Activated CD4-positive, alpha-beta memory T cell treated with anti-CD3 and anti-CD28 coated beads, Interleukin-2, amount 10 ng/mL, durations not matched to agents 7 days and 5 days (primary cell): ENCODE measurements around the gene C1orf198. TPM values are rescaled to one million over a fixed set of nuclear protein-coding genes. Genes with fewer than 3 reads are reported as not detected.
A peak's percentile ranks its signal among the peaks of the same experiment; 100 is the strongest.

ENCODE experiments used
- CTCF ChIA-PET: fragments of 350-600 bp; sonication (Branson Sonifier 250); formaldehyde crosslinking; loops from one replicate; lab custom pipeline; 2021; ENCODE audit warnings: antibody characterized with exemption, inconsistent platforms; lab: Charles Lee
- POLR2A ChIA-PET: fragments of 350-600 bp; sonication (Branson Sonifier 250); formaldehyde crosslinking; loops from one replicate; lab custom pipeline; 2021; ENCODE audit warnings: antibody characterized with exemption; lab: Charles Lee
- DNase-seq: peaks from one replicate; pipeline ENCODE4 v3.0.0-alpha.2; 2020
- H3K27ac Mint-ChIP-seq: one replicate; pipeline ENCODE4 v1.8.0; 2021; ENCODE audit warnings: mild to moderate bottlenecking, mixed read lengths
- H3K27me3 Mint-ChIP-seq: one replicate; pipeline ENCODE4 v1.8.0; 2021; ENCODE audit warnings: mixed read lengths
- H3K36me3 Mint-ChIP-seq: one replicate; pipeline ENCODE4 v1.8.0; 2021; ENCODE audit warnings: low read depth, mixed read lengths
- H3K4me1 Mint-ChIP-seq: one replicate; pipeline ENCODE4 v1.8.0; 2021; ENCODE audit warnings: mixed read lengths
- H3K4me3 Mint-ChIP-seq: one replicate; pipeline ENCODE4 v1.8.0; 2021; ENCODE audit warnings: mild to moderate bottlenecking, mixed read lengths
- H3K9me3 Mint-ChIP-seq: one replicate; pipeline ENCODE4 v1.8.0; 2021; ENCODE audit warnings: mixed read lengths
- total RNA-seq, 2 experiments: library from RNA; stranded (reverse); gene quantifications; one replicate each; pipeline ENCODE4 v1.2.3, GENCODE V29; 2021

The C1orf198 gene
- total RNA-seq, 2 experiments from 2014 or later: 1.7 TPM

DNA sequence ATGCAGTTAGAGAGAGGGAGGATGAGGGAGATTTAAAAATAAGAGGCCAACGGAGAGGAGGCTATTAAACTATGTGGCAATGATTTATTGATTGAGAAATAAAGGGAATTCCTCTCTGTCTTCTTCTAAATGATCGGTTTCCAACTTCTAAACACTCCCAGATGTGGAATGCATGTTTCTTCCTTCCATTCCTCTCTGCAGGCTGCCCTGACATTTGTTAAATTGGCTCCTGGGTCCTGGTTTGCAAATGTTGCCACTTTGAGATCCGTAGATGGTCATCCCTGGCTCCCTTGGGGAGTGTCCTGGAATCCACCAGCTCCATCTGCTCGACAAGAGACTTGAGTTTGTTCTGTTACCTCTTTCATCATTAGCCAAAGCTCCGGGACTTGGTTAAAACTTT is 10.3 kb upstream of the C1orf198 start:
- Mint-ChIP-seq H3K36me3 (no peaks in the 10 kb centered on the region), H3K27ac (no peak overlapping the region), H3K27me3 (peaks cover 45% of the 10 kb centered on the region), H3K4me3 (no peak overlapping the region), H3K9me3 (no peaks in the 10 kb centered on the region), H3K4me1 (no peaks in the 10 kb centered on the region)
- DNase-seq: no peak
- POLR2A ChIA-PET: no interaction called here
- CTCF ChIA-PET: no interaction called here

DNA sequence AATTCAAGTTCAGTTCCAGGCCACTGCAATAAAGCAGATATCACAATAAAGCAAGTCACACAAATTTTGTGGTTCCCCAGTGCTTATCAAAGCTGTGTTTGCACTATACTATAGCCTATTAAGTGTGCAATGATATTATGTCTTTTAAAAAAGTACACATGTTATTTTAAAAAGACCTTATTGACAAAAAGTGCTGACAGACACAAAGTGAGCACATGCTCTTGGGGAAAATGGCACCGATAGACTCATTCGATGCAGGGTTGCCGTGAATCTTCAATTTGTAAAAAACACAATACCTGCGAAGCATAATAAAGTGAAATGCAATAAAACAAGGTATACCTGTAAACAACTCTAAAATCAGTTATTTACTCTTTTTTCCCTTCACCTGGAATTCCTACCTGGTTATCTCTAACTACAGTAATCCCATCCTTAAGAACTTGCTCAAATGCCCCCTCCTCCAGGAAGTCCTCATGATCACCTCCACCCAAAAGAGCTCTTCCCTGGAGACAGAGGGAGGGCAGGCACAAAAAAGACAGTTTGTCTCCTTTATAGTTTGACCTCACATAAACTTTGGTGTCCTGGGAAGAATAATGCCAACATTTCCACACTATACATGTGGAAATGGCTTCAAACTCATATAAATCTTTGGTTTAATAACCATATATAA is 9.7 kb upstream of the C1orf198 start:
- ChIA-PET CTCF (no interaction called here), POLR2A (no interaction called here)
- no peaks in the 10 kb centered on the region for H3K36me3 Mint-ChIP-seq
- no peaks in the 10 kb centered on the region for H3K4me1 Mint-ChIP-seq
- DNase-seq: no peak
- peaks cover 45% of the 10 kb centered on the region for H3K27me3 Mint-ChIP-seq
- no peak overlapping the region for H3K27ac Mint-ChIP-seq
- no peaks in the 10 kb centered on the region for H3K9me3 Mint-ChIP-seq
- no peak overlapping the region for H3K4me3 Mint-ChIP-seq

DNA sequence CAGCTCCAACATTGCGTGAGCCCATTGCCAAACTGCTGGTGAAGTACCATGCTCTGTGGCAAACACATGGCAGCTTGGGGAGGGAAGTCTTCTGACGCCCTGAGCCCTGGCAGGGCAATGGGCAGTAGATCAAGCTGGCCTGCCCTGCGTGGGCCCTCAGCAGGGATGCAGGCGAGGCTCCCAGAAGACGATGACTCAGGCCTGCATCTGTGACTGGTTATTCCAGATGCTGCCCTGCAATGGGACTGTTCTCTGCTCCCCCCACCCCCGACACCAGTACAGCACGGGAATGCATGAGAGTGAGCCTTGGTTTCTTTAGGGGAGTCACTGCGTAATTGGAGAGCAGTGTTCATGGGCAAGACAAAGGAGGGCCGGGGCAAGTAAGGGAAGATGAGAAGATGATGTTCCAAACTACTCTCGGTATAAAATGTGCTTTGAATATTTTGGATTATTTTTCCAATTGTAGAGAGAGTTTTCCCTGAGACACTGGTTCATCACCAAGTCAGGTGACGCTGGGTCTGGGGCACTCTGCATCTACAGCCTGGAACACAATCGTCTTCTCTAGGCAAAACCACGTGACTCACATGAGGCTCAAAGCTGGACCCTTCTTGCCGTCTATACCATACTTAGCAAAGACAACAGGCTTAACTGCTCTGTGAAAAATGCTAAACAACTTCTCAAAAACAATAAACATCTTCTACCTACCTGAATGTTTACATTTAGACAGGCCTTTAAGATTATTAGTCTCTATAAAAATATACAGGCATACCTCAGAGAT is 9.0 kb upstream of the C1orf198 start:
- POLR2A ChIA-PET: no interaction called here
- H3K36me3 Mint-ChIP-seq: no peaks in the 10 kb centered on the region
- H3K27ac Mint-ChIP-seq: no peak overlapping the region
- H3K27me3 Mint-ChIP-seq: peaks cover 40% of the 10 kb centered on the region
- DNase-seq: no peak
- H3K9me3 Mint-ChIP-seq: no peaks in the 10 kb centered on the region
- no peak overlapping the region for H3K4me3 Mint-ChIP-seq
- H3K4me1 Mint-ChIP-seq: no peaks in the 10 kb centered on the region
- CTCF ChIA-PET: no interaction called here

DNA sequence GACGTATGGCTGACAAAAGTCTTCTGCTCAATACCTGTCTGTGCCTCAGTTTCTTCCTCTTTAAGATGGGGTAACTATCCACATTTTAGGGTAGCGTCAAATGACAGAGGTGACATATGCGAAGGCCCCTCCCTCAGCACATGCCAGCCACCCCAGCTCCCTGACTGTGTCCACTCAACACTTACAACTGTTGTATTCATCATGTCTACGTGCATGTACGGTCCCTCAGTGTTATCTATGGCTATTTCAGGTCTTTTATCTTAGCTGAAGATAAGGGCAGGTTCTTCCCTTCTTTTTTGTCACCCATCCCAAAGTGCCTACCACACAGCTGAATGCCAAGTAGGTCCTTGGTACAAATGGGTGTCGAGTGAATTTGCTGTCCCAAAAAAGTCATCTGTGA is 8.3 kb upstream of the C1orf198 start:
- Mint-ChIP-seq H3K27ac (no peak overlapping the region), H3K36me3 (no peaks in the 10 kb centered on the region), H3K4me1 (no peaks in the 10 kb centered on the region), H3K9me3 (no peaks in the 10 kb centered on the region), H3K27me3 (peaks cover 43% of the 10 kb centered on the region), H3K4me3 (no peak overlapping the region)
- ChIA-PET POLR2A (no interaction called here), CTCF (no interaction called here)
- no peak for DNase-seq

DNA sequence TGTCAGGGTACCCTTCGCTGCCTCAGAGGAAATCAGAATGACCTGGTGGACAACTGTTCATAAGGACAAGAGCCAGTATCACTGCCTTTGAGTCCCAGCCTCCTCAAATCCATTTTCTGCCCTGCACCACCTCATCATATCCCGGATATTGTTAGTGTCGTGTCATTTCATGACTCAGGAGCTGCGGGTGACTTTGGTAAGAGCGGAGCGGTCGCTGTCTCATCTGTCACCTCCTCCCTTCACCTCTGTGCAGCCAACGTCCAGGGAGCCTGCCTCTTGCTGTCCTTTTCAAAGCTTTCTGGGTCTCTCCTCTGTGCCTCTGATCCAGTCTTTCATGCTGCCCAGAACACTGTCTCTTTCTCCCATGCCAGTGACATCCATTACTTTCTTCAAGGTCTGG is 7.0 kb upstream of the C1orf198 start:
- CTCF ChIA-PET: no interaction called here
- DNase-seq: no peak
- no peaks in the 10 kb centered on the region for H3K36me3 Mint-ChIP-seq
- POLR2A ChIA-PET: no interaction called here
- H3K9me3 Mint-ChIP-seq: no peaks in the 10 kb centered on the region
- H3K4me1 Mint-ChIP-seq: no peaks in the 10 kb centered on the region
- H3K4me3 Mint-ChIP-seq: no peak overlapping the region
- H3K27ac Mint-ChIP-seq: no peak overlapping the region
- peaks cover 38% of the 10 kb centered on the region for H3K27me3 Mint-ChIP-seq

DNA sequence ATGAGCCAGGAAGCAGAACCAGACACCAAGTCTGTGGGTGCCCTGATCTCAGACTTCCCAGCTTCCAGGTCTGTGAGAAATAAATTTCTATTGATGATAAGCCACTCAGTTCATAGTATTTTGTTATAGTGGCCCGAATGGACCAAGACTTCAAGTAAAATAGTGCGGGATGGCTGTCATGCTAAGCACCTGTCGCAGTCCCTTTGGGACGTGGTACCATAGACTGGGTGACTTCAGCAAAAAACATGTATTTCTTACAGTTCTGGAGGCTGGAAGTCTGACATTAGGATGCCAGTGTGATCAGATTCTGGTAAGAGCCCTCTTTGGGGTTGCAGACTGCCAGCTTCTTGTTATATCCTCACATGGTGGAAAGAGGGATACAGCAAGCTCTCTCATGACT is 2.6 kb upstream of the C1orf198 start:
- Mint-ChIP-seq H3K4me1 (peaks cover 15% of the 10 kb centered on the region), H3K27ac (no peak overlapping the region), H3K36me3 (no peaks in the 10 kb centered on the region), H3K4me3 (no peak overlapping the region), H3K27me3 (peaks cover 42% of the 10 kb centered on the region), H3K9me3 (no peaks in the 10 kb centered on the region)
- ChIA-PET POLR2A (interaction anchor here (0.6 kb wide), 1 partner anchor 51 kb away, joined by 3 read pairs; no protein-coding TSS in a partner anchor), CTCF (no interaction called here)
- DNase-seq: no peak

DNA sequence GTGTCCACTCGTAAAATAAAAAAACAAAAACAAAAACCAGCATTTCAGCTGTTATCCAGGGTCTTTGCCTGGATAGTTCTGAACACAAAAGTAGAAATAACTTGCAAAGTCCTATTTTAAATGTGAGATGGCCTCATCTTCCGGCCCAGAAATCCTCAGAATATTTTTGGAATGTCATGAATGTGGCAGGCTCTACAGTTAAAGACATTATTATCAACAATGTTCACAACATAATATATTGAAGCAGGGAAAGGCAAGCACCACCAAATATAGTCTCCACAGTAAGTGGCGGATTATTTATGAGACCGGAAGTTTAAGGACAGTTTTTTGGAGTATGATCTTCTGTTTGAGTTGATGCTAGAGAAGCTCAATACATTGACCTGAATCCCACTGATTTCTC is 1.2 kb upstream of the C1orf198 start:
- Mint-ChIP-seq H3K36me3 (no peaks in the 10 kb centered on the region), H3K27ac (no peak overlapping the region), H3K27me3 (peaks cover 35% of the 10 kb centered on the region), H3K9me3 (no peaks in the 10 kb centered on the region), H3K4me1 (peaks cover 15% of the 10 kb centered on the region), H3K4me3 (peak overlapping the region; percentile 46)
- ChIA-PET CTCF (interaction anchor here (0.6 kb wide), 1 partner anchor 345 kb away, joined by 4 read pairs; no protein-coding TSS in a partner anchor), POLR2A (no interaction called here)
- DNase-seq: no peak

DNA sequence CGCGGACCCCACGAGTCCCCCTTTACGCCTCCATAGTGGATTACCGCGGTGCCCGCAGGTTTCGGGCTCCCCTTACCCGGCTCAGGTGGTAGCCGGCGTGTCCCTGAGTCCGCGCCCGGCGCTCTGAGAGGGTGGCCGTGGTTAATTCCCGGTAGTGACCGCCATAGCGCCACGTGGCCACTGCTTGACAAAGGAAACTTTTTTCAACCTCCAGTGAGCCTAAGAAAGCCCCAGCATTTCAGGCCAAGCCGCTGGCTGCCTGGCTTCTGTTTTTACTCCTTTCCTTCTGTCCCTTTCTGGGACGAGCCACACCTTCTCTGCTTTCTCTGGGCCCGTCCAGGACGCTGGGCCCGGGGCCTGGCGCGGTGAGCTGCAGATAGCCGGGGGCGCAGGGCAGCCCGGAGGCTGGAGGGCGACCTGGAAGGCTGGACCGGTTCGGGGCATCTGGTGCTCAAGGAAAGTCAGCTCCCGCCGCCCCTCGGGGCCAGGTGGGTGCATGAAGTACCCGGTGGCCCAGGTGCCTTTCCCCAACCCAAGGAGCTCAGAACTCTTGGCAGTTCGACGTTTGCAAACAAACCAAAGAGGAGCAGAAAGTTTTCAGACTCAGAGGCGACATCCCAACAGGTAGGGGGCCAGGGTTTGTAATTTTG is 540 bp upstream of the C1orf198 start:
- Mint-ChIP-seq H3K27ac (no peak overlapping the region), H3K9me3 (no peaks in the 10 kb centered on the region), H3K4me1 (peaks cover 15% of the 10 kb centered on the region), H3K36me3 (no peaks in the 10 kb centered on the region), H3K27me3 (peaks cover 33% of the 10 kb centered on the region), H3K4me3 (peak overlapping the region; percentile 74)
- CTCF ChIA-PET: no interaction called here
- POLR2A ChIA-PET: no interaction called here
- no peak for DNase-seq

DNA sequence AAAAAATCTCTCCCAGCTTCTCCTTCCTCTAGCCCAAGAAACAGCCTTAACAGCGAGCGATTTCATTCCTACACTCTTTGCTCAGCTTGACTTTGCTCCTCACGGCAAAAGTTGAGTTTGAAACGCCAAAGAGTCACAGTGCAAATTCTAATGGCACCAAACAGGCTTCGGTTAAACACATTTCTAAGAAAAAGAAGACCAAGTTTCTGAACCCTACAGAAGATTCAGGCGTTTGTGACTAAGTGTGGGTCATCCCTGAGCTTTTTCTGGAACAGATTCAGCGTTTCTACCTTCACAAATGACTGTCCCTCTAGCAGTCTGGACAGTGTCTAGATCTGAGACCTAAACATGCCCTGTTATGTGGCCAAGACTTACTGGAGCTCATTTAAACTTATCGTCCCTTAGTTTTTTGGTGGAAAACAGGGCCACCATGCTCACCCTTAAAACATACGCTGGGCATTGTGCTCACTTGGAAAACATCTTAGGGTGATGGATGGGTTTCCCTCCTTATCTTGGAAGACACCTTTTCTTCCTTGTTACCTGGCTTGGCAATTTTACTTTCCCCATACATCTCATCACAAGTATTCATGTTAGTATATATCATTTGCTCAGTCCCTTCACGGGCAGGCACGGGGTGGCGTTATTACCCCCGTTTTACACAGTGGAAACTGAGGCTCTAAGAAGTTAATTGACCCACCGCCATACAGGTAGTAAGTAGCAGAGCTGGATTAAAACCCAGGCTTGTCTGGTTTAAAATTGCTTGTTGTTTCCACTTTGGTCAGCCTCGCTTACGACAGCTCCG is 1.0 kb downstream of the C1orf198 start:
- H3K9me3 Mint-ChIP-seq: no peaks in the 10 kb centered on the region
- CTCF ChIA-PET: no interaction called here
- H3K4me3 Mint-ChIP-seq: peak overlapping the region; percentile 76
- peaks cover 32% of the 10 kb centered on the region for H3K27me3 Mint-ChIP-seq
- no peaks in the 10 kb centered on the region for H3K36me3 Mint-ChIP-seq
- POLR2A ChIA-PET: no interaction called here
- no peak overlapping the region for H3K27ac Mint-ChIP-seq
- peaks cover 24% of the 10 kb centered on the region for H3K4me1 Mint-ChIP-seq
- DNase-seq: no peak

DNA sequence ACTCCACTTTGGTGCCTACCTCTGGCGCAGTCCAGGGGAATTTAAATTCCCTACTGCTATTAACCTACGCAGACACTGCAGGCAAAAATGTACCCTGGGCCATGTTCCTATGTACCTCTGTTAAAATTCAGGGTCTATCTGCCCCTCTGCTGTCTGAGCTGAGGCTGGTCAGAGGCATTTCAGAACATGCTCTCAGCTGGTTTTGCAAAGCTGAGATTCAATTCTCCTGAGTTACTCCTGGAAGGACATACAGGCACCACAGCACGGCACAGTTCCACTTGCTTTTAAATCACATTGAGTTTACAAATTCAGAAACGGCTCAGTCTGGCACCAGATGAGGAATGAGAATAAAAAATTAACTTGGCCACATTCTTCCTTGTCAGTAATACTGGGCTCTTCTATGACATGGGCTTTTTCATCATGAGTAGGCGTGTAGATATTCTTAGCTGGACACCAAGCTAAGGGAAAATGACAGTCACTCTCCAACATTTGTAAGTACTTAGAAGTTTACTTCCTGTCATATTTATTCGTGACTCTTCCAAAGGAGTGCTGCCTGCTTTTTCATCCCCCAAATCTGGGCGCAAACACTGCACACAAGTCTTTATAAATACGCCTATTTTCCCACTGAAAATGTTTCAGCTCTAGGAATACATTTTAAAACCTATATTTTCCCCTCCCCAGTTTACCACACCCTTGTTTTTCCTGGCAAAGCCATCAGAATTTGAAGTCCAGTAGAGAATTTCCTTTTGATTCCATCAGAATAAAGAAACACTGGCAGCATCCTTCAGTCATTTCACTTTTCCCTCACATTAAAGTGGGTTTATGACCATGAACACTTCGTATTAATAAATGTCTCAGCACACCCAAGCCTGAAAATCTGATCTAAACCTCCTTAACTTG is 1.9 kb downstream of the C1orf198 start:
- POLR2A ChIA-PET: no interaction called here
- peaks cover 24% of the 10 kb centered on the region for H3K4me1 Mint-ChIP-seq
- CTCF ChIA-PET: no interaction called here
- H3K4me3 Mint-ChIP-seq: peak overlapping the region; percentile 9
- H3K27me3 Mint-ChIP-seq: peaks cover 26% of the 10 kb centered on the region
- no peak for DNase-seq
- H3K27ac Mint-ChIP-seq: no peak overlapping the region
- no peaks in the 10 kb centered on the region for H3K36me3 Mint-ChIP-seq
- no peaks in the 10 kb centered on the region for H3K9me3 Mint-ChIP-seq

DNA sequence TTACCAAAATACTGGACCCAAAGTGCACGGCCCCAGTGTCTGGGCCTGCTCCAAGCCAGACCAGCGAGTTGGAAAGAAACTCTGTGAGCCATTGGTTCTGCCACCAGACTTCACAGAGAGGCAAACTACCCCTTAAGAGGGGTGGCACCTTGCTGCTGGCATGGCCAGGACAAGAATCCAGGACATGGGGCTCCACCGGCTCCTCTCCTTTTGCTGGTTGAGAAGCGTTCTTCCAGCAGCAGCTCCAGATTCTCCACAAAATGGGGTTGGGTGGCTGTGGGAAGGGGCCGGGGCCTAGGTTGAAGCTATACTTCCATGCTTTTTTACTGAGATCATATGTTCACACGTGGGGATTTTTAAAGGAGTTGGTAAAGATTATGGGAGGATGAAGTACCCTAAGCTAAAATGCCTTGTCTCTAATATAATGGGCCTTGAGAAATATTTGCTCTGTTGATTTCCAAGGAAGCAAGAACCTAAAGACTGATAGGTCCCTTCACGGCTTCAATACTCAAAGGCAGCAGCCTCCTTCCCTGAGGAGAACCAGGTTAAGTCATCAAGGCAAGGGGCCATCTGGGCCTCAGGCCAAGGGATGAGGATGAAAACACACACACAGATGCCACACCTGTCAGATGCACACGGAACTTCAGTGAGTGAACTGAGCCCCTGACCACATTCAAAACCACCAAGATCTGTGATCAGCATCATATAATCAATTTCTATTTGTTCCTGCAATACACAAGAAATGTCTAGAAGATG is 3.1 kb downstream of the C1orf198 start:
- ChIA-PET CTCF (no interaction called here), POLR2A (no interaction called here)
- DNase-seq: no peak
- Mint-ChIP-seq H3K27ac (no peak overlapping the region), H3K27me3 (peaks cover 23% of the 10 kb centered on the region), H3K9me3 (no peaks in the 10 kb centered on the region), H3K36me3 (no peaks in the 10 kb centered on the region), H3K4me1 (peaks cover 26% of the 10 kb centered on the region), H3K4me3 (no peak overlapping the region)

DNA sequence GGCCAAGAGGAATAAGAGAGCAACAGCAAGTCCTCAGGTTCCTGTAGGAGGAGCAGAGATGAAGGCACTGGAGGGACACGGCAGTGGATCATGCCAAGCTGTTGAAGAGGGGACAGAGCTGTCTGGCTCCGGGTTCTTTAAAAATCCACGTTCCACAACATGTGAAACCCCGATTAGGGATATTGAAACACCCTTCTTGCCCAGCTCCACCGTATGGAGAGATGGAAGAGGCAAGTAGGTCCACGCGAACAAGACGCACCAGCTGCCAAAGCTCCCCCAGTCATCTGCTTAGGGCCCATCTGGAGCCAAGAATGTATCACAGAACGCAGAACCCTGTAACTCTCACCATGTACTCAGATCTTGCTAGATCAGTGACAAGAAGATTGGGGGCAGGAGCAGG is 3.9 kb downstream of the C1orf198 start:
- Mint-ChIP-seq H3K4me1 (peaks cover 24% of the 10 kb centered on the region), H3K36me3 (no peaks in the 10 kb centered on the region), H3K4me3 (no peak overlapping the region), H3K27ac (no peak overlapping the region), H3K27me3 (peaks cover 15% of the 10 kb centered on the region), H3K9me3 (no peaks in the 10 kb centered on the region)
- CTCF ChIA-PET: no interaction called here
- DNase-seq: no peak
- POLR2A ChIA-PET: no interaction called here
